Measurements from ENCODE around the gene PANK2. TPM values are rescaled to one million over a fixed set of nuclear protein-coding genes. Genes with fewer than 3 reads are reported as not detected.
"Not testable (repeated sequence)": the region's sequence is repeated elsewhere in the genome, so short reads cannot be mapped to it uniquely, and the experiment has no call there.

PANK2 gene
- 10 to 100 TPM; 60.6 to 67.4 TPM for total RNA-seq

DNA sequence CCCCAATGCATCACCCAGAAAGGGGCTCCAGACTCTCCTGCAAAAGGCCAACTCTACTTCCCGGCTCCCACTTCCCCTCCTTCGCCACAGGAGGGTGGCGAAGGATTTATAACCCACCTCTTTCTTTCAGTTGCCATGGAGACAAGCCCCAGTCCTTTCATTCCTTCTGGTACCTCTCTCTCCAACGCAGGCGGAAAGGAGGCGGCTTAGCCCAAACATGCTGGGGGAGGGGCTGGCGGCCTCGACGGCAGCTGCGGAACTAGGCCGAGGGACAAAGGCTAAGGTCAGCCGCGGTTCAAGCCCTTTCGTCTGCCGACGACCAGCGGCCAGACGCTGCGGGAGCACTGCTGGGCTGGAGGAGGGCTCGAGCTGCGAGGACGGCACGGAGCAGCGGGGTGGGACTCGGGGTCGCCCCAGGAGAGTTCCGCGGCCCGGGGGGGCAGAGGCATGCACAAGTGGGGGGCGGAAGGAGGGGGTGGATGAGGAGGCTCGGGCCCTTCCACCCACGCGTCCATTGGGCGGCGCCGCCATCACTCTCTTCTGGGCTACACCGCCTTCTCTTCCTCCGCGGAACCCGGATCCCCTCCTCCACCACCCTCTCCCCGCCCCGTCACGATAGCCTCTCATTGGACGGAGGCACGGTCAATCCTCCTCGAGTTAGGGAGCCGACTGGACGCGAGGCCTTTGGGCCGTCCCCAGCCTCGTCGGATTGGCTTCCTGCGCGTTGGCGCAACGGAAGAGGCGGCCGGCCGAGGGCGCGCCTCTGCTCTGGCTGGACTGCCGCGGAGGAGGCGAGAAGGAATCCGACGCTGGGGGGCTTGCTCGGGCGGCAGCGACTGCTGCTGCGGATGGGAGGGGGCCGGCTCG is at the start of gene PANK2:
TSS of gene PANK2 (plus strand) at position 766 of the 867 bp plus-strand sequence.
- Mint-ChIP-seq H3K27me3 (ENCODE audit: low read depth) (no peaks in the 10 kb centered on the region), H3K36me3 (ENCODE audit: insufficient read depth in 2 of 2) (peaks cover 15 to 23% of the 10 kb centered on the region in 2 donors), H3K4me3 (peak within 1 kb of the TSS; percentile 99), H3K27ac (peak within 1 kb of the TSS; percentile 99), H3K9me3 (no peaks in the 10 kb centered on the region), H3K4me1 (ENCODE audit: low read depth) (peaks cover 48% of the 10 kb centered on the region)
- DNase-seq, result peak; percentile 98 to 99
- ATAC-seq (replicated peaks in 1 of 2), result peak; percentile 98

GRCh38 chr20:3840201-3840600 is 49.0 kb upstream of the PANK2 start:
- H3K4me3 Mint-ChIP-seq; H3K9me3 Mint-ChIP-seq; DNase-seq; H3K27me3 Mint-ChIP-seq (ENCODE audit: low read depth); H3K27ac Mint-ChIP-seq; H3K36me3 Mint-ChIP-seq (ENCODE audit: insufficient read depth in 2 of 2); ATAC-seq (replicated peaks in 1 of 2): not testable (repeated sequence)
- H3K4me1 Mint-ChIP-seq (ENCODE audit: low read depth), result peaks cover 17% of the 10 kb centered on the region

DNA sequence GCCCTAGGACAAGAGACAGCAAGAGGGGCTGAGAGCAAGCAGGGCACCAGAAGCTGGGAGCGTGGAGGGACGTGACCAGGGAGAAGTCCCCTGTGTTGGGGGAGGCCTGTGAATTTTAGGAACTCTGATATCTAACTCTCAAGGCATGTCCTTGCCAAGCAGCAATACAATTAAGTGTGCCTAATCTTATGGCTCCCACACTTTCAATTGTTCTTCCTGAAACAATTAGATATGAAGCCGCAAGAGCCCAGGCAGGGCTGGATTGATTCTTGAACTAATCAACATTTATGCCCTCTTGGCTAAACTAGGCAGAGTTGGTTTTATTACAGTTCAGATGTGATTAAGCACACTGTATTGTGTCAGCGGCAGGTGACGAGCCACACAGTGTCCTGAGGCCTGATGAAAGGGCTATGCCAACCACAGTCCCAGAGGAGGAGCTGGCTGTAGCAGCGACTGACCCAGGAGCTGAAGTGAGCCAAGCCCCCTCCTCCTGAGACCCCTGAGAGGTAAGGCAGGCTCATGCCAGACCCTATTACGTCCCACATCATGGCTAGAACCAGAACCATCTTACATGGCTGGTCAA is 46.7 kb upstream of the PANK2 start:
- Mint-ChIP-seq H3K27ac (no peak overlapping the region), H3K4me1 (ENCODE audit: low read depth) (peaks cover 25% of the 10 kb centered on the region), H3K9me3 (no peaks in the 10 kb centered on the region), H3K36me3 (ENCODE audit: insufficient read depth in 2 of 2) (peaks cover 0 to 3% of the 10 kb centered on the region in 2 donors), H3K4me3 (no peak overlapping the region), H3K27me3 (ENCODE audit: low read depth) (no peaks in the 10 kb centered on the region)
- no peak for DNase-seq
- ATAC-seq (replicated peaks in 1 of 2), result no peak

DNA sequence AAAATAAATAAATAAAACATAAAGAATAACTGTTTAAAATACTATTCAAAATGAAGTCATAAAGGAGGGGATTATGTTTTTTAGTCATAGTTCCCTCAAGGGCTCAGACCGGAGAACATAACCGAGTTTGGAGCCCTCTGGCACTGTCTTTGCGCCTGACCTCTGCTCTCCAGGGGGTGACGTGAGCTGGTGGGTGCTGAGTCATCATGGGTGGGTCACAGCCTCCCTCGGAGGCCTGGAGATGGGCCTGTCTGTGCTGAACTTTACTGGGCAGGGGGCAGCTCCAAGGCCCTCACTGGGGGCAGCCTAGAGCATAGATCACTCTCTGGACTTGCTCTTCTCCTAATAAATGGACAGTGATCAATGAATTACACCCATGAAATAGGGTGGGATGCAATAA is 45.7 kb upstream of the PANK2 start:
- peaks cover 0 to 3% of the 10 kb centered on the region in 2 donors for H3K36me3 Mint-ChIP-seq (ENCODE audit: insufficient read depth in 2 of 2)
- no peak overlapping the region for H3K27ac Mint-ChIP-seq
- no peaks in the 10 kb centered on the region for H3K27me3 Mint-ChIP-seq (ENCODE audit: low read depth)
- ATAC-seq (replicated peaks in 1 of 2) (no peak), DNase-seq (no peak)
- H3K4me1 Mint-ChIP-seq (ENCODE audit: low read depth), result peaks cover 35% of the 10 kb centered on the region
- H3K9me3 Mint-ChIP-seq, result no peaks in the 10 kb centered on the region
- no peak overlapping the region for H3K4me3 Mint-ChIP-seq

GRCh38 chr20:3843990-3844619 is 45.1 kb upstream of the PANK2 start:
- peaks cover 38% of the 10 kb centered on the region for H3K4me1 Mint-ChIP-seq (ENCODE audit: low read depth)
- DNase-seq; H3K9me3 Mint-ChIP-seq; ATAC-seq (replicated peaks in 1 of 2); H3K27me3 Mint-ChIP-seq (ENCODE audit: low read depth); H3K4me3 Mint-ChIP-seq; H3K27ac Mint-ChIP-seq; H3K36me3 Mint-ChIP-seq (ENCODE audit: insufficient read depth in 2 of 2): not testable (repeated sequence)

- Mint-ChIP-seq H3K27ac (peak overlapping the region; percentile 90), H3K4me3 (peak overlapping the region; percentile 90 to 95), H3K9me3 (no peaks in the 10 kb centered on the region), H3K4me1 (ENCODE audit: low read depth) (peaks cover 39% of the 10 kb centered on the region), H3K36me3 (ENCODE audit: insufficient read depth in 2 of 2) (peaks cover 0 to 1% of the 10 kb centered on the region in 2 donors), H3K27me3 (ENCODE audit: low read depth) (no peaks in the 10 kb centered on the region)
- no peak for DNase-seq
- ATAC-seq (replicated peaks in 1 of 2), result no peak
These were observed 42.8 kb upstream of the PANK2 start for GRCh38 chr20:3846378-3846739.

DNA sequence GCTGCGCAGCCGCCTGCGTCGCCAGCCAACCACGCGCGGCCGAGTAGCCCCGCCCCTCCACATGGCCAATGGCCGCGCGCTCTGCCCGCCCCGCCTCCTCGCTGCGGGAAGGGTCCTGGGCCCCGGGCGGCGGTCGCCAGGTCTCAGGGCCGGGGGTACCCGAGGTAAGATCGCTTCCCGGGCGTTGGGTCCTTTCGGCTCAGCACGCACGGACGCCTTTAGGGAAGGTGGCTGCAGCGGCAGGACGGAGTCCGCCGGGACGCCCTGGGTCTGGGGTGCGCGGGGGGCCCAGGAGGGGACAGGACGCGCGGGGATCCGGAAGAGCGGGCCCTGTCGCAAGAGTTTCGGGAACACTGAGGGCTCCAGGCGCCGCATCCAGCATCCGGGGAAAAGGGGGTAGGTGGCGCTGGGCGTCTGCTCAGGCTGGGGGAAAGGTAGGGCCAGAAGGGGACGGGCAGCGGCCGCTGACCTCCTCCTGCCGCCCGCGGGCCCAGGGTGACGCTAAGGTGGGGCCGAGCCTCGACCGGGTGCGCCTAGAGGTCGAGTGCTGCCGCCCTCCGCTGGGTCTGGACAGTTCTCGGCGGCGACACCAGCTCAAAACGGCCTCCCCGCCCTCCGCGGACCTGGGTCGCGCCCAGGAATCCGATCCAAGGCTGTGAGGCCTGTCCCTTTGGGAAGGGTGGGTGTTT is 42.3 kb upstream of the PANK2 start, which contains the start of gene MAVS:
TSS of gene MAVS (plus strand) at position 95 of the 689 bp plus-strand sequence. CDS start 7,791 bp downstream, outside the sequence.
- H3K27ac Mint-ChIP-seq, result peak within 1 kb of the TSS; percentile 90
- peak within 1 kb of the TSS; percentile 90 to 95 for H3K4me3 Mint-ChIP-seq
- no peaks in the 10 kb centered on the region for H3K27me3 Mint-ChIP-seq (ENCODE audit: low read depth)
- H3K36me3 Mint-ChIP-seq (ENCODE audit: insufficient read depth in 2 of 2), result peaks cover 0 to 1% of the 10 kb centered on the region in 2 donors
- peaks cover 39% of the 10 kb centered on the region for H3K4me1 Mint-ChIP-seq (ENCODE audit: low read depth)
- peak; percentile 98 to 99 for ATAC-seq (replicated peaks in 1 of 2)
- peak; percentile 94 to 95 for DNase-seq
- no peaks in the 10 kb centered on the region for H3K9me3 Mint-ChIP-seq

DNA sequence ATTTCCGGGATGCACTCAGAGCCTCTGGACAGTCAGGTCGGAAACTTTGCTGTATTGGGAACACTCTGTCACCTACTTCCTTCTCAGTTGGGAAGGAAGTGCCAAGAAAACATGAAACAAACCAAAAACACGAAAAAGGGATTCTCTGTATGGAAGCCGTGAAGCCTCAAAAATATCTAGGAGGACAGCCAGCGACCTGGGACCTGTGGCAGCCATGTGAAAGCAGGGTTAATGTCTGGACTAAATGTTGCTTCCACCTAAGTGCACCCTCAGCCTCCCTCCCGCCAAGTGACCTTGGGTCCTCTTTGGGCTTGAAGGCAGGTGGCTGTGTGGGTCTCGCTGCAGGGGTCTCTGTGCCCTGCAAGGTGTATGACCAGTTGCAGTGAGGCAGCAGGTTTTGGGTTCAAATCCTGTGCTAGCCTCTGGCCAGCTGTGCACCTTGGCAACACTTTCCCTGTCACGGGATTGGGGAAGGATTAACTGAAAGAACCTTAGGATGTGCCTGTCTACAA is 41.7 kb upstream of the PANK2 start:
- Mint-ChIP-seq H3K4me3 (peak overlapping the region; percentile 90 to 95), H3K9me3 (no peaks in the 10 kb centered on the region), H3K4me1 (ENCODE audit: low read depth) (peaks cover 39% of the 10 kb centered on the region), H3K36me3 (ENCODE audit: insufficient read depth in 2 of 2) (peaks cover 0 to 1% of the 10 kb centered on the region in 2 donors), H3K27ac (peak overlapping the region; percentile 90), H3K27me3 (ENCODE audit: low read depth) (no peaks in the 10 kb centered on the region)
- ATAC-seq (replicated peaks in 1 of 2) (no peak), DNase-seq (no peak)

GRCh38 chr20:3848565-3848964 is 40.6 kb upstream of the PANK2 start:
- H3K9me3 Mint-ChIP-seq, result no peaks in the 10 kb centered on the region
- H3K27ac Mint-ChIP-seq, result no peak overlapping the region
- DNase-seq (no peak), ATAC-seq (replicated peaks in 1 of 2) (no peak)
- H3K4me3 Mint-ChIP-seq, result peak overlapping the region; percentile 11 to 90
- H3K27me3 Mint-ChIP-seq (ENCODE audit: low read depth), result no peaks in the 10 kb centered on the region
- peaks cover 0 to 1% of the 10 kb centered on the region in 2 donors for H3K36me3 Mint-ChIP-seq (ENCODE audit: insufficient read depth in 2 of 2)
- H3K4me1 Mint-ChIP-seq (ENCODE audit: low read depth), result peaks cover 39% of the 10 kb centered on the region

GRCh38 chr20:3854462-3854871 is 34.7 kb upstream of the PANK2 start:
- ATAC-seq (replicated peaks in 1 of 2), result peak; percentile 34 to 36

DNA sequence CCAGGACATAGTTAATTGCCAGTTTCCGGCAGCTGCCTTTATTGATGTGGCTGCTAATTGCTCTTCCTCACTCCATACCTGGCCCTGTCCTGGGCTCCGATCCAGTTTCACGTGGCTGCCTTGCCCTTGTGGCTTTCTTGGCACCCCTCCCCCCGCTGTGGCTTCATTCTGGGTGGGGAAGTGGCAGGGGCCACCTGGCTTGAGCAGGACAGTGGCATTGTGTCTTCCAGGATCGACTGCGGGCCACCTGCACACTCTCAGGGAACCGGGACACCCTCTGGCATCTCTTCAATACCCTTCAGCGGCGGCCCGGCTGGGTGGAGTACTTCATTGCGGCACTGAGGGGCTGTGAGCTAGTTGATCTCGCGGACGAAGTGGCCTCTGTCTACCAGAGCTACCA is 31.8 kb upstream of the PANK2 start:
- Mint-ChIP-seq H3K27ac (no peak overlapping the region), H3K36me3 (ENCODE audit: insufficient read depth in 2 of 2) (peaks cover 6 to 34% of the 10 kb centered on the region in 2 donors), H3K27me3 (ENCODE audit: low read depth) (no peaks in the 10 kb centered on the region), H3K4me3 (no peak overlapping the region), H3K9me3 (no peaks in the 10 kb centered on the region), H3K4me1 (ENCODE audit: low read depth) (peaks cover 5% of the 10 kb centered on the region)
- no peak for DNase-seq
- no peak for ATAC-seq (replicated peaks in 1 of 2)

More at GRCh38 chr20:3854462-3854871, 34.7 kb upstream of the PANK2 start:
- Mint-ChIP-seq H3K27me3 (ENCODE audit: low read depth) (no peaks in the 10 kb centered on the region), H3K36me3 (ENCODE audit: insufficient read depth in 2 of 2) (peaks cover 4 to 17% of the 10 kb centered on the region in 2 donors), H3K9me3 (no peaks in the 10 kb centered on the region), H3K4me1 (ENCODE audit: low read depth) (peaks cover 9% of the 10 kb centered on the region), H3K27ac (no peak overlapping the region), H3K4me3 (no peak overlapping the region)
- no peak for DNase-seq

DNA sequence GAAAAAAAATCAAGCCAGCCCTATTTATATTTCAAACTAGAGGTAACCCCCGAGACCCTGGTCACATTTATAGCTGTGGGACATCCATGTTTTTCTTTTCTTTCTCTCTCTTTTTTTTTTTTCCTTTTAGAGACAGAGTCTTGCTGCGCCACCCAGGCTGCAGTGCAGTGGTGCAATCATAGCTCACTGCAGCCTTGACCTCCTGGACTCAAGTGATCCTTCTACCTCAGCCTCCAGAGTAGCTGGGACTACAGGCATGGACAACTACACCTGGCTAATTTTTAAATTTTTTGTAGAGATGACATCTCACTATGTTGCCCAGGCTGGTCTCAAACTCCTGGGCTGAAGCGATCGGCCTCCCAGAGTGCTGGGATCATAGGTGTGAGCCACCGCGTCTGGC is 30.5 kb upstream of the PANK2 start:
- ATAC-seq (replicated peaks in 1 of 2) (no peak), DNase-seq (no peak)
- Mint-ChIP-seq H3K27ac (no peak overlapping the region), H3K4me1 (ENCODE audit: low read depth) (peaks cover 5% of the 10 kb centered on the region), H3K9me3 (no peaks in the 10 kb centered on the region), H3K27me3 (ENCODE audit: low read depth) (no peaks in the 10 kb centered on the region), H3K36me3 (ENCODE audit: insufficient read depth in 2 of 2) (peaks cover 9 to 39% of the 10 kb centered on the region in 2 donors), H3K4me3 (no peak overlapping the region)

All from activated T-cell treated with anti-CD3 and anti-CD28 coated beads, Interleukin-2, amount 50 U/mL, for 72 hours (primary cell).